ENCODE data around the gene GPC6.

GPC6 gene

GRCh38 chr13:94028650-94029049 is 802.0 kb downstream of the GPC6 start:
- Histone ChIP-seq H3K27ac (no peak overlapping the region), H3K4me3 (no peak overlapping the region)

GRCh38 chr13:94030415-94031119 is 804.0 kb downstream of the GPC6 start:
- H3K4me3 ChIP-seq, result no peak overlapping the region
- no peak overlapping the region for H3K27ac ChIP-seq

GRCh38 chr13:94031609-94032008 is 805.0 kb downstream of the GPC6 start:
- H3K27ac ChIP-seq, result no peak overlapping the region
- no peak overlapping the region for H3K4me3 ChIP-seq

GRCh38 chr13:94033098-94033497 is 806.5 kb downstream of the GPC6 start:
- no peak overlapping the region for H3K4me3 ChIP-seq

GRCh38 chr13:94033830-94034642 is 807.4 kb downstream of the GPC6 start:
- Histone ChIP-seq H3K27ac (no peak overlapping the region), H3K4me3 (no peak overlapping the region)

More at GRCh38 chr13:94033098-94033497, 806.5 kb downstream of the GPC6 start:
- no peak overlapping the region for H3K27ac ChIP-seq

- Histone ChIP-seq H3K27ac (no peak overlapping the region), H3K4me3 (no peak overlapping the region)
These were observed 823.4 kb downstream of the GPC6 start for GRCh38 chr13:94050039-94050438.

- Histone ChIP-seq H3K4me3 (no peak overlapping the region), H3K27ac (no peak overlapping the region)
These were observed 824.1 kb downstream of the GPC6 start for GRCh38 chr13:94050686-94051085.

GRCh38 chr13:94053986-94054593 is 827.5 kb downstream of the GPC6 start:
- H3K4me3 ChIP-seq, result no peak overlapping the region
- H3K27ac ChIP-seq, result no peak overlapping the region

- H3K27ac ChIP-seq, result no peak overlapping the region
- H3K4me3 ChIP-seq, result no peak overlapping the region
These were observed 829.9 kb downstream of the GPC6 start for GRCh38 chr13:94056362-94056990.

GRCh38 chr13:94057618-94058186 is 831.1 kb downstream of the GPC6 start:
- Histone ChIP-seq H3K27ac (no peak overlapping the region), H3K4me3 (no peak overlapping the region)

GRCh38 chr13:94058821-94059360 is 832.3 kb downstream of the GPC6 start:
- H3K27ac ChIP-seq, result no peak overlapping the region
- no peak overlapping the region for H3K4me3 ChIP-seq

GRCh38 chr13:94061301-94061700 is 834.7 kb downstream of the GPC6 start:
- H3K4me3 ChIP-seq, result no peak overlapping the region
- no peak overlapping the region for H3K27ac ChIP-seq

GRCh38 chr13:94063096-94063495 is 836.5 kb downstream of the GPC6 start:
- peak overlapping the region in 1 of 21 experiments; percentile 23 for H3K27ac ChIP-seq
- H3K4me3 ChIP-seq, result no peak overlapping the region

GRCh38 chr13:94063848-94064247 is 837.2 kb downstream of the GPC6 start:
- Histone ChIP-seq H3K27ac (peak overlapping the region in 1 of 21 experiments; percentile 23), H3K4me3 (no peak overlapping the region)

GRCh38 chr13:94065741-94066140 is 839.1 kb downstream of the GPC6 start:
- Histone ChIP-seq H3K27ac (no peak overlapping the region), H3K4me3 (no peak overlapping the region)

- H3K4me3 ChIP-seq, result no peak overlapping the region
- no peak overlapping the region for H3K27ac ChIP-seq
These were observed 846.6 kb downstream of the GPC6 start for GRCh38 chr13:94073007-94073744.

GRCh38 chr13:94079876-94080275 is 853.3 kb downstream of the GPC6 start:
- Histone ChIP-seq H3K27ac (no peak overlapping the region), H3K4me3 (no peak overlapping the region)

GRCh38 chr13:94080527-94080926 is 853.9 kb downstream of the GPC6 start:
- no peak overlapping the region for H3K27ac ChIP-seq

GRCh38 chr13:94087100-94087499 is 860.5 kb downstream of the GPC6 start:
- no peak overlapping the region for H3K27ac ChIP-seq
- no peak overlapping the region for H3K4me3 ChIP-seq

More at GRCh38 chr13:94080527-94080926, 853.9 kb downstream of the GPC6 start:
- H3K4me3 ChIP-seq, result no peak overlapping the region

Measured in skin epidermis (tissue), 12 donors.